Measurements from ENCODE around the gene MSH3.

DNA sequence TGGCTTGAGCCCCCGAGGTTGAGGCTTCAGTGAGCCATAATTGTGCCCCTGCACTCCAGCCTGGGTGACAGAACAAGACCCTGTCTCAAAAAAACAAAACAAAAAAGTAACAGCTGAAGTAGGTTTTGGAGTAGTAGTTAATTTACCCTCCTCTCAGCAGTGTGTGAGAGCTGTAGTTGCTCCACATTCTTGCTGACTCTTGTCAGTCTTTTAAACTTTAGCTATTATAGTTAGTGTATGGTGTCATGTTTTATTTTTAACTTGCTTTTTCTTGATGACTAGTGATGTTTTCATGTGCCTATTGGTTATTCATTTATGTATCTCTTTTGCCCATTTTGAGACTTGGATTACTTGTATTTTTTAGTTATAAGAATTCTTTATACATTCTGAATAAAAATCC is 53.2 kb downstream of the MSH3 start:
- TF ChIP-seq, protein P1, sequence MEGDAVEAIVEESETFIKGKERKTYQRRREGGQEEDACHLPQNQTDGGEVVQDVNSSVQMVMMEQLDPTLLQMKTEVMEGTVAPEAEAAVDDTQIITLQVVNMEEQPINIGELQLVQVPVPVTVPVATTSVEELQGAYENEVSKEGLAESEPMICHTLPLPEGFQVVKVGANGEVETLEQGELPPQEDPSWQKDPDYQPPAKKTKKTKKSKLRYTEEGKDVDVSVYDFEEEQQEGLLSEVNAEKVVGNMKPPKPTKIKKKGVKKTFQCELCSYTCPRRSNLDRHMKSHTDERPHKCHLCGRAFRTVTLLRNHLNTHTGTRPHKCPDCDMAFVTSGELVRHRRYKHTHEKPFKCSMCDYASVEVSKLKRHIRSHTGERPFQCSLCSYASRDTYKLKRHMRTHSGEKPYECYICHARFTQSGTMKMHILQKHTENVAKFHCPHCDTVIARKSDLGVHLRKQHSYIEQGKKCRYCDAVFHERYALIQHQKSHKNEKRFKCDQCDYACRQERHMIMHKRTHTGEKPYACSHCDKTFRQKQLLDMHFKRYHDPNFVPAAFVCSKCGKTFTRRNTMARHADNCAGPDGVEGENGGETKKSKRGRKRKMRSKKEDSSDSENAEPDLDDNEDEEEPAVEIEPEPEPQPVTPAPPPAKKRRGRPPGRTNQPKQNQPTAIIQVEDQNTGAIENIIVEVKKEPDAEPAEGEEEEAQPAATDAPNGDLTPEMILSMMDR (IDR thresholded peaks at IDR 0.05): no peak
- TF ChIP-seq POLR2A (IDR thresholded peaks at IDR 0.05): no peak
